DND-41 (cell line): ENCODE data around the gene ITPR1.

ENCODE experiments used
- ATAC-seq: fragments of 200-7000 bp; cut with Tn5 transposase; 3 replicates; pipeline ENCODE4 v1.9.1; 2021; ENCODE audit warnings: low read depth; ENCODE audit not compliant: insufficient read depth
- DNase-seq: peaks from one replicate; pipeline ENCODE4 v3.0.0-alpha.2; 2020
- H2AFZ ChIP-seq: 2 replicates; pipeline ENCODE4 v1.6.0; 2012; ENCODE audit warnings: low read depth, low read length
- H3K27ac ChIP-seq: 2 replicates; pipeline ENCODE4 v1.5.1; 2012; ENCODE audit warnings: low read length, inconsistent platforms
- H3K27me3 ChIP-seq: fragments of 200-600 bp; sonication (generic); 2 replicates; pipeline ENCODE4 v1.6.0; 2012; ENCODE audit warnings: low read length, mild to moderate bottlenecking, inconsistent platforms; ENCODE audit not compliant: insufficient read depth, poor library complexity
- H3K36me3 ChIP-seq: 2 replicates; pipeline ENCODE4 v1.5.1; 2012; ENCODE audit warnings: low read length, inconsistent platforms; ENCODE audit not compliant: insufficient read depth
- H3K4me1 ChIP-seq: 2 replicates; pipeline ENCODE4 v1.5.1; 2012; ENCODE audit warnings: mild to moderate bottlenecking, low read length; ENCODE audit not compliant: insufficient read depth
- H3K4me2 ChIP-seq: 2 replicates; pipeline ENCODE4 v1.6.0; 2012; ENCODE audit warnings: mild to moderate bottlenecking, moderate library complexity, low read length, inconsistent platforms; ENCODE audit not compliant: insufficient read depth
- H3K4me3 ChIP-seq, 2 experiments: fragments of 200-600 bp in 1 of 2; shearing (Covaris generic) in 1 of 2; 2 replicates each; pipeline ENCODE4 v1.5.1; 2012 to 2016; ENCODE audit warnings: inconsistent platforms in 2 of 2, low read length in 2 of 2, mild to moderate bottlenecking in 2 of 2, low read depth in 1 of 2, moderate library complexity in 1 of 2
- H3K79me2 ChIP-seq: 2 replicates; pipeline ENCODE4 v1.6.0; 2012; ENCODE audit warnings: low read length, inconsistent platforms; ENCODE audit not compliant: insufficient read depth
- H3K9ac ChIP-seq: 2 replicates; pipeline ENCODE4 v1.6.0; 2012; ENCODE audit warnings: low read depth, mild to moderate bottlenecking, inconsistent platforms, low read length, moderate library complexity
- H3K9me3 ChIP-seq: 2 replicates; pipeline ENCODE4 v1.5.1; 2012; ENCODE audit warnings: low read length, moderate library complexity, mild to moderate bottlenecking, inconsistent platforms; ENCODE audit not compliant: insufficient read depth, severe bottlenecking
- H4K20me1 ChIP-seq: 2 replicates; pipeline ENCODE4 v1.6.0; 2012; ENCODE audit warnings: low read length; ENCODE audit not compliant: insufficient read depth
- CTCF ChIP-seq: IDR thresholded peaks from 2 replicates; pipeline ENCODE4 v1.5.1; 2012; ENCODE audit warnings: borderline replicate concordance, low read length, moderate library complexity, mild to moderate bottlenecking; ENCODE audit not compliant: poor library complexity, severe bottlenecking; ENCODE audit errors: extremely low read depth
- EZH2 ChIP-seq: IDR thresholded peaks from 3 replicates; pipeline ENCODE4 v1.6.1; 2012; ENCODE audit warnings: borderline replicate concordance, low read depth, mild to moderate bottlenecking, moderate library complexity, low read length, inconsistent platforms; ENCODE audit not compliant: severe bottlenecking

The ITPR1 gene

GRCh38 chr3:4606911-4607310 is 113.8 kb downstream of the ITPR1 start:
- Histone ChIP-seq H3K4me1 (no peaks in the 10 kb centered on the region), H4K20me1 (no peaks in the 10 kb centered on the region), H3K27me3 (no peaks in the 10 kb centered on the region), H3K4me3 (no peak overlapping the region), H3K9me3 (no peaks in the 10 kb centered on the region), H3K79me2 (no peaks in the 10 kb centered on the region), H3K9ac (no peak overlapping the region), H3K36me3 (no peaks in the 10 kb centered on the region), H3K4me2 (no peak overlapping the region), H3K27ac (no peak overlapping the region), H2AFZ (no peak overlapping the region)
- DNase-seq (no peak), ATAC-seq (no peak)
- TF ChIP-seq CTCF (no peak), EZH2 (no peak)

- no peaks in the 10 kb centered on the region for H3K79me2 ChIP-seq
- H3K9ac ChIP-seq: no peak overlapping the region
- no peak for DNase-seq
Observed at GRCh38 chr3:4613366-4613765, 120.2 kb downstream of the ITPR1 start.

GRCh38 chr3:4614070-4614469 is 120.9 kb downstream of the ITPR1 start:
- ATAC-seq (no peak), DNase-seq (no peak)
- Histone ChIP-seq H3K27ac (no peak overlapping the region), H4K20me1 (no peaks in the 10 kb centered on the region), H3K27me3 (no peaks in the 10 kb centered on the region), H3K4me3 (no peak overlapping the region), H2AFZ (no peak overlapping the region), H3K9ac (no peak overlapping the region), H3K4me1 (no peaks in the 10 kb centered on the region), H3K79me2 (no peaks in the 10 kb centered on the region), H3K4me2 (no peak overlapping the region), H3K36me3 (no peaks in the 10 kb centered on the region), H3K9me3 (no peaks in the 10 kb centered on the region)
- TF ChIP-seq EZH2: no peak
- TF ChIP-seq CTCF: no peak

More at GRCh38 chr3:4613366-4613765, 120.2 kb downstream of the ITPR1 start:
- no peak for ATAC-seq
- Histone ChIP-seq H2AFZ (no peak overlapping the region), H3K4me2 (no peak overlapping the region), H3K27ac (no peak overlapping the region), H4K20me1 (no peaks in the 10 kb centered on the region), H3K36me3 (no peaks in the 10 kb centered on the region), H3K27me3 (no peaks in the 10 kb centered on the region), H3K4me3 (no peak overlapping the region), H3K9me3 (no peaks in the 10 kb centered on the region), H3K4me1 (no peaks in the 10 kb centered on the region)
- TF ChIP-seq EZH2 (no peak), CTCF (no peak)

- H3K9me3 ChIP-seq: no peaks in the 10 kb centered on the region
- H3K36me3 ChIP-seq: no peaks in the 10 kb centered on the region
- no peaks in the 10 kb centered on the region for H4K20me1 ChIP-seq
- H3K27ac ChIP-seq: no peak overlapping the region
- no peaks in the 10 kb centered on the region for H3K4me1 ChIP-seq
- H3K27me3 ChIP-seq: no peaks in the 10 kb centered on the region
- TF ChIP-seq EZH2 (no peak), CTCF (no peak)
- DNase-seq (no peak), ATAC-seq (no peak)
- no peak overlapping the region for H3K4me2 ChIP-seq
- no peak overlapping the region for H2AFZ ChIP-seq
- no peaks in the 10 kb centered on the region for H3K79me2 ChIP-seq
- no peak overlapping the region for H3K9ac ChIP-seq
- no peak overlapping the region for H3K4me3 ChIP-seq
Observed at GRCh38 chr3:4614927-4615326, 121.8 kb downstream of the ITPR1 start.
